Activated CD8-positive, alpha-beta memory T cell treated with anti-CD3 and anti-CD28 coated beads, Interleukin-2, amount 50 U/mL, for 24 hours (primary cell): Measurements from ENCODE around the gene ADAM8.

Experiments used
- DNase-seq: peaks from one replicate; pipeline ENCODE4 v3.0.0-alpha.2; 2020; ENCODE audit errors: extremely low read depth

ADAM8 gene

DNA sequence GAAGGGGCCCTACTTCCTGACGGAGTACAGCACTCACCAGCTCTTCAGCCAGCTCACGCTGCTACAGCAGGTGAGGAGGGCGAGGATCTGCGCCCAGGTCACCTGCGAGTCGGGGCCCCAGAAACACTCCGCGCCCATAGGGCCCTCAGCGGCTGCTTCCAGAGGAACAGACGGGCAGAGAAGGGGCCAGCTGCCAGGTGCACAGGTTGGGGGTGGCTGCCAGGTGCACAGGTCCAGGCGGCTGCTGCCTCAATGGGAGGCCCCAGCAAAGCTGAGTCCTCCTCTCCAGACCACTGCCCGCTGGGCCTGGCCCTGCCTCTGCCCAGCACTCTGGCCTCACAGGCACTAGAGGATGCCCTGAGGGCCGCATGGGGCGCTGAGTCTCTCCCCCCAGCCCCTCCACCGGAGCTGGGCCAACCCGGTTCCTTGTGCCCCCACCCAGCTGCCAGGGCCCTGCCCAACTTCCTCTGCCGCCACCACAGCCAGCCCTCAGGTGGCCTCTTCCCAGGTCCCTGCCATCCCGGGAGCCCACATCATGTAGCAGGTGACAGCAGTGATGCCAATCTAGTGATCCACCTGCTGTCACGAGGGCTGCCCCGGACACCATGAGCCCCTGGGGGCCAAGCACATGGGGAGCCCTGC, 63.7 kb downstream of the ADAM8 start:
- DNase-seq = no peak
